Measurements from ENCODE around the gene TENM4. TPM values are rescaled to one million over a fixed set of nuclear protein-coding genes. Genes with fewer than 3 reads are reported as not detected.
A peak's percentile ranks its signal among the peaks of the same experiment; 100 is the strongest.

Gene TENM4
- total RNA-seq, 4 donors from 2014 or later, result 2.3 to 18.9 (median 4.5) TPM

- ATAC-seq (ENCODE audit: low FRiP score) (peak; percentile 19), DNase-seq (ENCODE audit: low spot score) (no peak)
- TF ChIP-seq CTCF (IDR thresholded peaks at IDR 0.05), result no peak
These were observed 34.5 kb downstream of the TENM4 start for GRCh38 chr11:79406376-79406775.

GRCh38 chr11:79404806-79405205 lies 36.0 kb downstream of the TENM4 start:
- no peak for ATAC-seq (ENCODE audit: low FRiP score)
- no peak for TF ChIP-seq CTCF (IDR thresholded peaks at IDR 0.05)
- DNase-seq (ENCODE audit: low spot score), result no peak

- ATAC-seq (ENCODE audit: low FRiP score) (no peak), DNase-seq (ENCODE audit: low spot score) (no peak)
- no peak for TF ChIP-seq CTCF (IDR thresholded peaks at IDR 0.05)
These were observed 36.5 kb downstream of the TENM4 start for GRCh38 chr11:79404325-79404724.

- DNase-seq (ENCODE audit: low spot score) (no peak), ATAC-seq (ENCODE audit: low FRiP score) (no peak)
- TF ChIP-seq CTCF (IDR thresholded peaks at IDR 0.05), result no peak
These were observed 37.0 kb downstream of the TENM4 start for GRCh38 chr11:79403839-79404238.

GRCh38 chr11:79402912-79403311 lies 37.9 kb downstream of the TENM4 start:
- no peak for ATAC-seq (ENCODE audit: low FRiP score)
- no peak for TF ChIP-seq CTCF (IDR thresholded peaks at IDR 0.05)
- DNase-seq (ENCODE audit: low spot score), result no peak

- DNase-seq (ENCODE audit: low spot score), result no peak
- ATAC-seq (ENCODE audit: low FRiP score), result no peak
- peak in 1 of 3 donors; percentile 19 for TF ChIP-seq CTCF (IDR thresholded peaks at IDR 0.05)
These were observed 40.0 kb downstream of the TENM4 start for GRCh38 chr11:79400717-79401330.

- DNase-seq (ENCODE audit: low spot score) (no peak), ATAC-seq (ENCODE audit: low FRiP score) (no peak)
- no peak for TF ChIP-seq CTCF (IDR thresholded peaks at IDR 0.05)
These were observed 40.6 kb downstream of the TENM4 start for GRCh38 chr11:79400206-79400605.

Data from omental fat pad (tissue), 4 donors.